CD4-positive, alpha-beta T cell (primary cell): ENCODE results near the gene SOWAHC. TPM values are rescaled to one million over a fixed set of nuclear protein-coding genes. Genes with fewer than 3 reads are reported as not detected.

ENCODE experiments used
- ATAC-seq: fragments of 200-7000 bp; cut with Tn5 transposase; one replicate; pipeline ENCODE4 v1.10.0; 2022; ENCODE audit warnings: mild to moderate bottlenecking; ENCODE audit not compliant: poor library complexity
- CTCF ChIA-PET: fragments of 350-600 bp; sonication (Branson Sonifier 250); formaldehyde crosslinking; loops from one replicate; lab custom pipeline; 2021; ENCODE audit warnings: antibody characterized with exemption, inconsistent platforms; lab: Charles Lee
- POLR2A ChIA-PET: fragments of 350-600 bp; sonication (Branson Sonifier 250); formaldehyde crosslinking; loops from one replicate; lab custom pipeline; 2021; ENCODE audit warnings: antibody characterized with exemption, inconsistent platforms; lab: Charles Lee
- DNase-seq, 14 experiments: peaks; one replicate each; pipeline ENCODE4 v3.0.0-alpha.2; 2013 to 2020; ENCODE audit warnings: mixed read lengths in 2 of 14
- H3K27ac ChIP-seq, 2 donors: one replicate each; pipeline versions ENCODE4 v1.5.1 to v1.7.0; 2013; ENCODE audit warnings: low read length in 2 of 2, low read depth in 1 of 2, mild to moderate bottlenecking in 1 of 2
- H3K27me3 ChIP-seq, 2 experiments: 1 replicate in 1 of 2; 2 replicates in 1 of 2; pipeline versions ENCODE4 v1.6.1 to v1.7.0; 2013; ENCODE audit warnings: low read length in 2 of 2, control low read depth in 1 of 2, mild to moderate bottlenecking in 1 of 2, moderate library complexity in 1 of 2; ENCODE audit not compliant: insufficient read depth in 2 of 2, control insufficient read depth in 1 of 2
- H3K36me3 ChIP-seq: one replicate; pipeline ENCODE4 v1.6.1; 2013; ENCODE audit warnings: low read length, control low read depth; ENCODE audit not compliant: insufficient read depth
- H3K4me1 ChIP-seq: one replicate; pipeline ENCODE4 v1.6.1; 2013; ENCODE audit warnings: low read length, control low read depth; ENCODE audit not compliant: insufficient read depth
- H3K4me3 ChIP-seq: one replicate; pipeline ENCODE4 v1.5.1; 2013; ENCODE audit warnings: mild to moderate bottlenecking, low read length, moderate library complexity
- H3K9me3 ChIP-seq, 2 experiments: 1 replicate in 1 of 2; 2 replicates in 1 of 2; pipeline versions ENCODE4 v1.6.1 to v1.7.0; 2013; ENCODE audit warnings: low read length in 2 of 2, mild to moderate bottlenecking in 2 of 2, control low read depth in 1 of 2, moderate library complexity in 1 of 2; ENCODE audit not compliant: control insufficient read depth in 1 of 2, insufficient read depth in 1 of 2
- H3K27ac Mint-ChIP-seq: one replicate; pipeline ENCODE4 v1.8.0; 2020; ENCODE audit warnings: mixed read lengths
- H3K27me3 Mint-ChIP-seq: one replicate; pipeline ENCODE4 v1.8.0; 2021; ENCODE audit warnings: mixed read lengths
- H3K36me3 Mint-ChIP-seq: one replicate; pipeline ENCODE4 v1.8.0; 2021; ENCODE audit warnings: low read depth, mixed read lengths
- H3K4me1 Mint-ChIP-seq: one replicate; pipeline ENCODE4 v1.8.0; 2021; ENCODE audit warnings: low read depth, mixed read lengths
- H3K4me3 Mint-ChIP-seq: one replicate; pipeline ENCODE4 v1.8.0; 2020; ENCODE audit warnings: mild to moderate bottlenecking, mixed read lengths
- H3K9me3 Mint-ChIP-seq: one replicate; pipeline ENCODE4 v1.8.0; 2020; ENCODE audit warnings: mixed read lengths
- CTCF ChIP-seq: fragments of 200-600 bp; IDR thresholded peaks from one replicate; pipeline ENCODE4 v1.8.0; 2022; ENCODE audit warnings: antibody characterized with exemption, mild to moderate bottlenecking
- intact Hi-C, 2 experiments: fragments of 100-400 bp; cut with DNase I in 1 of 2; cut with micrococcal nuclease in 1 of 2; formaldehyde crosslinking; loops; one replicate each; pipeline versions ENCODE4 v1.15.1 to v1.9.0; 2023 to 2025; cut with DNase I, micrococcal nuclease
- total RNA-seq, 174 experiments: library from RNA in 2 of 174; stranded (reverse) in 2 of 174; gene quantifications; one replicate each; pipeline ENCODE4 v1.2.3 and lab custom pipeline; 2021 to 2026

SOWAHC gene
- total RNA-seq, 2 experiments from 2014 or later = 1.3 to 1.6 TPM

- no peak for ATAC-seq
- no peaks in the 10 kb centered on the region for H3K36me3 Mint-ChIP-seq
- DNase-seq = no peak
- H3K27ac Mint-ChIP-seq = no peak overlapping the region
- H3K4me3 Mint-ChIP-seq = no peak overlapping the region
- Histone ChIP-seq H3K36me3 (no peaks in the 10 kb centered on the region), H3K27me3 (no peaks in the 10 kb centered on the region), H3K4me3 (no peak overlapping the region), H3K9me3 (no peaks in the 10 kb centered on the region), H3K27ac (no peak overlapping the region), H3K4me1 (no peaks in the 10 kb centered on the region)
- ChIA-PET POLR2A (no interaction called here), CTCF (interaction anchor here (1.0 kb wide), 1 partner anchor 38 kb away, joined by 3 read pairs; no protein-coding TSS in a partner anchor)
- no peak for TF ChIP-seq CTCF
- no peaks in the 10 kb centered on the region for H3K27me3 Mint-ChIP-seq
- intact Hi-C loops = no loop called here
- H3K9me3 Mint-ChIP-seq = no peaks in the 10 kb centered on the region
- H3K4me1 Mint-ChIP-seq = no peaks in the 10 kb centered on the region
Measured at GRCh38 chr2:109582928-109583895, 31.0 kb upstream of the SOWAHC start.

GRCh38 chr2:109586687-109587086, 27.5 kb upstream of the SOWAHC start:
- H3K9me3 ChIP-seq = no peaks in the 10 kb centered on the region
- H3K36me3 ChIP-seq = no peaks in the 10 kb centered on the region
- CTCF ChIA-PET = no interaction called here
- Mint-ChIP-seq H3K36me3 (no peaks in the 10 kb centered on the region), H3K4me1 (no peaks in the 10 kb centered on the region), H3K9me3 (no peaks in the 10 kb centered on the region), H3K27me3 (no peaks in the 10 kb centered on the region), H3K27ac (no peak overlapping the region), H3K4me3 (no peak overlapping the region)
- POLR2A ChIA-PET = interaction anchor here (0.8 kb wide), 1 partner anchor 10 kb away, joined by 3 read pairs; no protein-coding TSS in a partner anchor
- H3K4me3 ChIP-seq = no peak overlapping the region
- intact Hi-C loops = no loop called here
- no peaks in the 10 kb centered on the region for H3K4me1 ChIP-seq
- H3K27ac ChIP-seq = no peak overlapping the region
- DNase-seq = no peak
- ATAC-seq = no peak
- no peaks in the 10 kb centered on the region for H3K27me3 ChIP-seq
- TF ChIP-seq CTCF = no peak

GRCh38 chr2:109591206-109591605, 23.0 kb upstream of the SOWAHC start:
- no peak overlapping the region for H3K4me3 ChIP-seq
- Mint-ChIP-seq H3K9me3 (no peaks in the 10 kb centered on the region), H3K4me3 (no peak overlapping the region), H3K27ac (no peak overlapping the region), H3K27me3 (no peaks in the 10 kb centered on the region), H3K4me1 (no peaks in the 10 kb centered on the region), H3K36me3 (no peaks in the 10 kb centered on the region)
- no peak for DNase-seq
- POLR2A ChIA-PET = no interaction called here
- H3K9me3 ChIP-seq = no peaks in the 10 kb centered on the region
- no peaks in the 10 kb centered on the region for H3K36me3 ChIP-seq
- H3K27me3 ChIP-seq = no peaks in the 10 kb centered on the region
- no peak overlapping the region for H3K27ac ChIP-seq
- ATAC-seq = no peak
- intact Hi-C loops = no loop called here
- H3K4me1 ChIP-seq = no peaks in the 10 kb centered on the region
- no peak for TF ChIP-seq CTCF
- CTCF ChIA-PET = no interaction called here
